GM19467 (cell line): ENCODE measurements around the gene CFAP107.
"Not testable (repeated sequence)": the region's sequence is repeated elsewhere in the genome, so short reads cannot be mapped to it uniquely, and the experiment has no call there.

Source experiments
- ATAC-seq: cut with Tn5 transposase; IDR thresholded peaks from one replicate; pipeline ENCODE4 v1.9.1; 2021; ENCODE audit warnings: mild to moderate bottlenecking, moderate library complexity; ENCODE audit not compliant: unreplicated experiment

CFAP107 gene, protein sequence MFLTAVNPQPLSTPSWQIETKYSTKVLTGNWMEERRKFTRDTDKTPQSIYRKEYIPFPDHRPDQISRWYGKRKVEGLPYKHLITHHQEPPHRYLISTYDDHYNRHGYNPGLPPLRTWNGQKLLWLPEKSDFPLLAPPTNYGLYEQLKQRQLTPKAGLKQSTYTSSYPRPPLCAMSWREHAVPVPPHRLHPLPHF

DNA sequence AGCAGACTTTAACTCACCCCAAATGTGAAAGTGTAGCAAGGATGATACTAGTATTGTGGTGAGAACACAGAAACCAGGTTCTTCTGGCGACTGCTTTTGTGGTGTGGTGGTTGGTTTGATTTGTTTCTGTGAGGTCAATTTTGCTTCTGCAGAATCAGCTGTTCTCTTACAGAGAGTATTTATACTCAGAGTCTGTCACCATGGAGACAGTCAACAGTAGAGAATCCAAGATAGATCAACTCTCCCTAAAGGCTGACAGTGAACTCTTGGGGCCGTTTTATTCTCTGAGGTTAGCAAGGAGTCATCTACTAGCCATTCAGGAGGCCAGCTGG is at the start of gene CFAP107:
CFAP107 (plus strand) TSS at position 209 of the 332 bp plus-strand sequence. CDS start 231 bp downstream, outside the sequence.
- ATAC-seq, result no peak

DNA sequence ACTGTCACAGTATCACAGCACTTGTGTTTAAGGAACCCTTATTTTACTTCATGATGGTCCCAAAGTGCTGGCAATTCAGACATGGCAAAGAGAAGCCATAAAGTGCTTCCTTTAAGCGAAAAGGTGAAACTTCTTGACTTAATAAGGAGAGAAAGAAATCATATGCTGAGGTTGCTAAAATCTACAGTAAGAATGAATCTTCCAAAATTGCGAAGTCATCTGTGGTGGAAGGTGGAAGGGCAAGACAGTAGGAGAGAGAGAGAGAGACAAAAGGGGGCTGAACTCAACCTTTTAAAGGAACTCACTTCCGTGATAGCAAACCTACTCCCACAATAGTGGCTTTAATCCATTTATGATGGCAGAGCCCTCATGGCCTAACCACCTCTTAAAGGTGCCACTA is 49.3 kb upstream of the CFAP107 start:
- no peak for ATAC-seq

DNA sequence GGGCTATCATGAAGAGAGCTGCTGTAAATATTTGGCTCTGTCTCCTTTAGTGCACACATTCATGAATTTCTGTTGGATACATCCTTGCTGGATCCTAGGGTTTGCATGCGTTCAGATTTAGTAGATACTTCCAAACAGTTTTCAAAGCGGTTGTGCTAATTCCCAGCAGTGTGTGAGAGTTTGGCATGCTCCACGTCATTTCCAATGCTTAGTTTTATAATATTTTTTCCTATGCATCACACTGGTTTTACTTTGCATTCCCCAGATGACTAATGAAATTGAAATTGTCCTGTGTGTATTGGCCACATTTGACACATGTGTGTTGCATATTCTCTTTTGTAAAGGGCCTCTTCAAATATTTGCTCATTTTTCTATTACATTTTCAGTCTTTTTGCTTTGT is 48.6 kb upstream of the CFAP107 start:
- ATAC-seq, result no peak

DNA sequence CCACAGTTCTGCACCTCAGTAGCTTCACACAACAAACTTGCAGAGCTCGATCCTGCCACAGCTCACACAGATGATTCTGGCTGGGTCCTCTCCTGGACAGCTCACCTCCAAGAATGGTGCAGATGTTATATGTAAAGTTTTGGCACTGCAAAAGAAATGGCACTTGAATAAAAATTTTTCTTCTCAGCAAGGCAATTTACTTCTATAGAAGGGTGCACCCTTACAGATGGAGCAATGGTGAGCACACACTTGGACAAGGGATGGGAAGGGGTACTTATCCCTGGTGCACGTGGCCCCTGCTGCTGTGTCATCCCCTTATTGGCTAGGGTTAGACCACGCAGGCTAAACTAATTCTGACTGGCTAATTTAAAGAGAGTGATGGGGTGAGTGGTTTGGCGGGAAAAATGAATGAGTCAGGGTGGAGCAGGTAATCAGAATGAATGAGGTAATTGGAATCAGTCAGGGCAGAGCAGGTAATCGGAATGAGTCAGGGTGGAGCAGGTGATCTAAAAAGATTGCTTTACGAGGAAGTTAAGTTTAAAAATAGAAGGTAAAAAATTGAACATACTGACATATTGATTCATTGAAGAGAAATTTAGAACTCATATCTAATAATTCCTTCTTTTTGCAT is 42.1 kb upstream of the CFAP107 start:
- no peak for ATAC-seq

DNA sequence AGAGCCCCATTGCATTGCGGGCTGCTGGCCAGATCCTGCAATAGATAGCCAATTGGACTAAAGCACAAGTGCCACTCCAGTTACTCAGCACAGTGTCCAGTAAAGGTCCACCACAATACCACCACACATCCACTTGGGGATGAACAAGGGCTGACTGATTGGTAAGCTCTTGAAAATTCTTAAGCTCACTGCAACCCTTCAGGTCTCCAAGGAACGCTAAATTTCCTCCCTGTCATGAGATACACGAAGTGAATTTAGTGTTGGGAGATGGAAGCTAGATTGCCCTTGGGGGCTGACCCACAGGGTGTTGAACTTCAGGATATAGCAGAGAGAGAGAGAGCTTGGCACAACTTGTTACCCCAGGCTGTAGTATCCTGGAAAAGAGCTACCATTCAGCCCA is 39.9 kb upstream of the CFAP107 start:
- ATAC-seq, result no peak

DNA sequence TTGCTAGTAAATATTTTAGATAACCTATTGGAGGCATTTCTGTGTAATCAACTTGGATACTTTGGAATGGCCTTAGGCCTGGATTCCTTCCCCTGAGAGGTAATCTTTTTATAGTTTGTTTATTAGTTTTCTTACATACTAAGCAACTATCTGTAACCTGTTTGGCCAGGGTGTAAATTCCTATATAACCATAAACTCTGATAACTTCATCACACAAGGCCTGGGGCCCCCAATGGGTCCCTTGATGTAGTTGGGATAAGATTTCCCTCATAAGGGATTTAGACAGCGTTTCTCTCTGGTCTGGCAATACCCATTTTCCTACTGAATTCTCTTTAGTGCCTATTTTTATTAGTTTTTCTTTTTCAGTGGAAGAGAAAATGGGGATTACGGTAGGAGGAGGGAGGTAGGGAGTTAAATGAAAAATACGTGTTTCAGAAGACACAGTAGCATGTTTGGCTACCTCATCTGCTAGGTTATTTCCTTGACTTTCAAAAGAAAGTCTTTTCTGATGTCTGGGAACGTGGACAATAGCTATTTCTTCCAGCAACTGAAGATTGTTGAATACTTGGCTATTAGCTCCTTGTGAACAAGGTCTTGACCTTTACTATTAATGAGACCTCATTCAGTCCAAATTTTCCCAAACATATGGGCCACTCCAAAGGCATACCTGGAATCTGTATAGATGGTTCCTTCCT is 37.5 kb upstream of the CFAP107 start:
- ATAC-seq, result no peak

DNA sequence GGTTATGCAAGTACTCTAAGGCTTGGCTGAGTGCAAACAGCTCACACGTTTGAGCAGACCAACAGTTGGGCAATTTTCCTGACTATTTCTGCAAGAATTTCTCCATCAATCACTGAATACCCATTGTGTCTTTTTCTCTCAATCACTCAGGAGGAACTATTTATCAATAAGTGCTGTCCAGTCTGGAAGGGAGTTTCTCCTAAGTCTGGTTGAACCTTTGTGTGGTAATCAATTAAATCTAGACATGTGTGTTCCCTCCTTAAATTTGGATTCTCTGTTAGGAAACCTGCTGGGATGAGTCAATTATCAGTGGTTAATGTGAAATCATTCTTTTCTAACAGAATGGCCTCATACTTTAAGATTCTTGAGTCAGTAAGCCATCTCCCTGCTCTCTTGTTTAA is 36.9 kb upstream of the CFAP107 start:
- ATAC-seq, result no peak

DNA sequence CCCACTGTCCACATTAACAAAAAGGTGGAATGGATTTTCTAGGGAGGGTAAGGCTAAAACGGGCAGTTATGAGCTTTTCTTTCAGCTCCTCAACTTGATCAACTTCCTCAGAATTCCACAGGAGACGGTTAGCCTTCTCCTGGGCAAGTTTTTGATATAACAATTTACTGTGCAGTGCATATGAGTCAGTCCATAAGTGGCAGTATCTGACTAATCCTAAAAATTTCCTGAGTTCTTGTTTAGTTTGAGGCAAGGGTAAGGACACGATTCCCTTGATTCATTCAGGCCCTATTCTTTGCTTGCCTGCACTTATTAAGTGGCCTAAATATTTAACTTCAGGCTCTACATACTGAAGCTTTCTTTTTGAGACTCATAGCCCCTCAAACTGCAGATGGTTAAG is 36.3 kb upstream of the CFAP107 start:
- ATAC-seq, result no peak

DNA sequence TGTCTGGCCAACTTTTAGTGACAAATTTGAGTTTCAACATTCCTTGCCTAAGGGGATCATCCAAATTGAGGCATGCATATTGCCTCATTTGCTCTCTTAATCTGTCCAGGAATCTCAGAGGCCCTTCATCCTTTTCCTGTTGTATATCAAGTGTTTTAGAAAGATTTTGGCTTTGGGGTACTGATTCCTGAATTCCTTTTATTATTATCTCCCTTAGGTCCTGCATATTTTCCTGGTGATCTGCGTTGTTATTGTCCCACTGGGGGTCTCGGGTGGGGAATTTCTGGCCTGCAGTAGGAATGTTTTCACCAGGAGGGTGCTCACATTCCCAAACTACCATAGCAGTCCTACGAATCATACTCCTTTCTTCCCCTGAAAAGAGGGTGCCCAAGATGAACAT is 34.5 kb upstream of the CFAP107 start:
- no peak for ATAC-seq

DNA sequence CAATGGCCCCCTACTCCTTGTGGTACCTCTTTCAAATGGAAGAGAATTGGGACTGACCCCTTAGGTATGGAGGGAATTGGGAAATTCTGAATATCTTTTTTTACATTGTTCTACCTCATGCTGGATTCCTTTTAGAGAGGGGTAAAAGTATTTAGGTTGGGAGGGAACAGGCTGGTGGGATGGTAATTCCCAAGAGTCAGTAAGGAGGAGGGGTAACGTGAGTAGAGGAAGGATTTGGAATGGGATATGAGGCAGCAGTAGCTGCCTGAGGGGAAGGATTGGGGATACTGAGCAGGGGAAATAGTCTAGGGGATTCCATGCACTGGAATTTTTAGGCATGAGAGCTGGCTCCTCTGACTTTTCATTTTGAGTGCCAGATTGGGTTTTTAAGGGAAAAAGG is 33.9 kb upstream of the CFAP107 start:
- no peak for ATAC-seq

DNA sequence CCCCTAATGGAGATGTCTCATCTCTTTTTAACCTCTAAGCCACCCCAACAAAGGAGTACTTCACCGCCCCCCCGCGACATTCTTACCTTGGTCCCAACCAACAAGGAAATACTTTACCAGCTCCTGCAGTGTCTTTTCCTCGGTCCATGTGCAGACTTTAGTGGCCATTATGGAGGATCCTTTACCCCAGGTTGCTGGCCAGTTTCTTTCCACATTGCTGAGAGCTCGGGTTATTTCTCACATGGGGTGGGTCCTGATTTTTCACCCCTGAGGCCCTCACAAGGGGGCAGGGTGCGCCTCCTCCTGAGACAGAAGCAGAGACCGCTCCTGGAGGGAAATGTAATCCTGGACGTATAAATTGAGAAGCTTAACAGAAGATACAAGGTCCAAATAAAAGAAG is 33.1 kb upstream of the CFAP107 start:
- ATAC-seq, result no peak

DNA sequence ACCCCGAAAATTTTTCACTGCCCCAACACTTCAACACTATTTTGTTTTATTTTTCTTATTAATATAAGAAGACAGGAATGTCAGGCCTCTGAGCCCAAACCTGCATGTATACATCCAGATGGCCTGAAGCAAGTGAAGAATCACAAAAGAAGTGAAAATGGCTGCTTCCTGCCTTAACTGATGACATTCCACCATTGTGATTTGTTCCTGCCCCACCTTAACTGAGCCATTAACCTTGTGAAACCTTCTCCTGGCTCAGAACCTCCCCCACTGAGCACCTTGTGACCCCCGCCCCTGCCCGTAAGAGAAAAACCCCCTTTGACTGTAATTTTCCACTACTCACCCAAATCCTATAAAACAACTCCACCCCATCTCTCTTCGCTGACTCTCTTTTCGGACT is 32.3 kb upstream of the CFAP107 start:
- ATAC-seq, result not testable (repeated sequence)

DNA sequence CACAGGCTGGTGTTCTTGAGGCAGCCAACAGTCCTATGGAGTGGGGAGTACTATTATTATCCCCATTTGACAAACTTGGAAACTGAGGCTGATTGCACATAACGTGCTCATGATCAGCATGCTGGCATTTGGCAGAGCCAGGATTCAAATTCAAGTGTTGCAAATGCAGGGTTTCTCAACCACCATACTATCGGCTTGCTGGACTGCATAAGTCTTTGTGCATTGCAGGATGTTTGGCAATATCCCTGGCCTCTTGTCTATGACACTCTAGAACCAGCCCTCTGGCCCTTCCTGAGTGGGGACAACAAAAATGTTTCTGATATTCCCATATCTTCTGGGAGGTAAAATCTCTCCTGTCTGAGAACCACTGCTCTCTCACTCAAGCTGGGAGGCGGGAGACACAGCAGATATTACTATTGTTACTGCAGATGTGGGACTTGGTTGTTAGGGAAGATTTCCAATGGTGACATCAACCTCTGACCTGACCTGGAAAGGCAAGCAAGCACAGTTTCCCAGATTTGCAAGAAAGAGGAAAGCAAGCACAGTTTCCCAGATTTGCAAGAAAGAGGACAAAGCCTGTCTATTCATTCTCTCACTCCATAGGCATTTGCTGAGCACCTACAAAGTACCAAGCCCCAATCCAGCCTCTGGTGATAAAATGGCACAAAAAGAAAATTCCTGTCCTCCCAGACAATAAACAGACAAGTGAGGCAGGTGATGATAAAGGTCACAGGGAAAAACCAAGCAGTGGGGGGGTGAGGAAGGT is 31.1 kb upstream of the CFAP107 start:
- ATAC-seq, result no peak

DNA sequence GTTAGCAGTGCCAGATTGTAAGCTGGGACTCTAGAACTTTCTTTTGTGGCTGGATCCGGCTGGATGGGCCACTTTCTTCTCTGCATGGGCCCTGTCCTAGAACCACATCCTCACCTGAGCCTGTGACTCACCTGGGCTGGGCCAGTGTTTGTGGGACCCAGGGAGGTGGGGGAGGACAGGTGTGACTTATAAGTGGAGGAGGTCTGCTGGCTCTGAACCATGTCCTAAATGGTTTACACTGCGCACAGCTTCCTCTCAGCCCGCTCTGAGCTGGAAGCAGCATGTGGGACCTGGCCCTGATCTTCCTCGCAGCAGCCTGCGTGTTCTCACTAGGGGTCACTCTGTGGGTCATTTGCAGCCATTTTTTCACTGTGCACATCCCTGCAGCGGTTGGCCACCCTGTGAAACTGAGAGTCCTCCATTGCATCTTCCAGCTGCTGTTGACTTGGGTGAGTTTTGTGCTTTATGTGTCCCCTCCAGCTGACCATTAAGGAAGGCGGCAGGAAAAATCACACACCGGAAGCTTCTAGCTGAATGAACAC is 30.0 kb upstream of the CFAP107 start, which contains the start of gene AADACL3:
AADACL3 (plus strand) TSS at position 215 of the 542 bp plus-strand sequence; CDS start at position 282, 67 bp downstream.
- ATAC-seq, result no peak

DNA sequence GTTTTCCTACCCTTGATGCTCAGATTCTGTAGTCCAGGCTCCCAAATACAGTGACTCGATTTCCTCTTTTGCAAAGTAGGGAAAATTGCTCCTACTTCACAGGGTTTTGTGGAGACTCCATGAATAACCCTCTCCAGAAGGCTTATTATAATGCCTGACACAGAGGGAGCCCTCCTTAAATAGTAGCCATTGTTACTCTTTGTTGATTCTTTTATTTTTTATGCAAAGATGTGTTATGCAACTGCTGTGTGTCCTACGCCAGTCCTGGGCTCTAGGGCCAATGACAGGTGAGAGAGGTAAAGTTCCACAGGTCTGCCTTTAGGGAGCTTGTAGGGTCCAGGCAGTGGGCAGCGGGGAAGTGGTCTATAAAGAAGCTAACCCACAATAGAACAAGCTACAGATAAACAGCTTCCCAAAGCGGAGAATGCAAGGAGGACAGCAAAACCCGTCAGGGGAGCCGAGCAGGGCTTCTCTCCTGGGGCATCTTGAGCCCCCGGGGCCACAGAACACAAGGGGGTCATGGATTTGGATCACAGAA is 28.6 kb upstream of the CFAP107 start:
- ATAC-seq, result no peak

DNA sequence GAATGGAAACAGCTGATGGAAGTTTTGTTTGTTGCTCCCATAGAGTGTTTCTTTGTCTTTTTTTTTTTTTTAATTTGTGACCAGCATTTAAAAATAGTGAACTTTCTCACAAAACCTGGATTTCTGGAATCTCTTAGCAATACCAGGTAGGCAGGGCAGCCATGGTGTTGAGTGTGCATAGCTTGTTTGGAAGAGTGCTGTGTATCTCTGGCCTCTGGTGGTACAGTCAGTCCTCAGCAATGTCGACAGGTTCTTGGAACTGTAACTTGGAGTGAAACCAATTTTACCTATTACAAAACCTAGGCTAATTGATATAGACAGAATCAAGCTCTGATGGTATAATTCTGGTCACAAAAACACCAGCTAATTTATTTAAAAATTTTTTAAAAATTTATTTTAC is 23.4 kb upstream of the CFAP107 start:
- ATAC-seq, result no peak

DNA sequence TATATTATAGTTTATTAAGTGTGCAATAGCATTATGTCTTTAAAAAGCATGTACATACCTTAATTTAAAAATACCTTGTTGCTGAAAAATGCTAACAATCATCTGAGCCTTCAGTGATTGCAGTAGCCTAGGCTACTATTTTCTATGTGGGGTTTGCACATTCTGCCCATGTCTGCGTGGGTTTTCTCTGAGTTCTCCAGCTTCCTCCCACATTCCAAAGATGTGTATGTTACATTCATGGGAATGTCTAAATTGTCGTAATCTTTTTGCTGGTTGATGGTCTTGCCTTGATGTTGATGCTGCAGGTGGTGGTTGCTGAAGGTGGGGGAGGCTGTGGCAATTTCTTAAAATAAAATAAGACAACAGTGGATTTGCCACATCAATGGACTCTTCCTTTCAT is 17.6 kb upstream of the CFAP107 start:
- no peak for ATAC-seq

DNA sequence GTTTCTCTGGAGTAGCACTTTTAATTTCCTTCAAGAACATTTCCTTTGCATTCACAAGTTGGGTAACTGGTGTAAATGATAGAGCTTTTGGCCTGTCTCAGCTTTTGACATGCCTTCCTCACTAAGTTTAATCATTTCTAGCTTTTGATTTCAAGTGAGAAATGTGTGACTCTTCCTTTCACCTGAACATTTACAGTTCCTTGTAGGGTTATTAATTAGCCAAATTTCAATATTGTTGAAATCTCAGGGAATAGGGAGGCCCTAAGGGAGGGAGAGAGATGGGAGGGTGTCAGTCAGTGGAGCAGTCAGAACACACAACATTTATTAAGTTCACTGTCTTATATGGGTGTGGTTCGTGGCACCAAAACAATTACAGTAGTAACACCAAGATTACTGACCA is 15.8 kb upstream of the CFAP107 start:
- ATAC-seq, result no peak

DNA sequence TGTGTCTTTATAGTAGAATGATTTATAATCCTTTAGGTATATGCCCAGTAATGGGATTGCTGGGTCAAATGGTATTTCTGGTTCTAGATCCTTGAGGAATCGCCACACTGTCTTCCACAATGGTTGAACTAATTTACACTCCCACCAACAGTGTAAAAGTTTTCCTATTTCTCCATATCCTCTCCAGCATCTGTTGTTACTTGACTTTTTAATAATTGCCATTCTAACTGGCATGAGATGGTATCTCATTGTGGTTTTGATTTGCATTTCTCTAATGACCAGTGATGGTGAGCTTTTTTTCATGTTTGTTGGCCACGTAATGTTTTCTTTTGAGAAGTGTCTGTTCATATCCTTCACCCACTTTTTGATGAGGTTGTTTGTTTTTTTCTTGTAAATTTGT is 14.9 kb upstream of the CFAP107 start:
- not testable (repeated sequence) for ATAC-seq

DNA sequence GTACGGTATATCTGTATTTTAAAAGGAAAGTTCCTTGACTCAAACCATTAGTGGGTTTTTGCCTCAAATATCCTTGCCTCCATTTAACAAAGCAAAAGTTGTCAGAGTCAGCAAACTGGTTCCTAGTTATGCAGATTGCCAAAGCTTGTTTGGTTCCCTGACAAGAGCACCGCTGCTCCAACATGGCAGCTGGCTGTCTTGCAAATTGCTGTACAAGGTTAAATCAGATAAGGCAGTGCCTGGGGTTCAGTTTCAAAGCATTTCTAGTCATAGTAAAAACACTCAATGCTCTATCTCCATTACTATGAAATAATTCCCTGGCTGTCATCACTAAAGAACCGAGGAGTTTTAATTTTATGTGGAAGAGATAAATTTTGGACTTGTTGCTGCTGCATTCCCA is 11.3 kb upstream of the CFAP107 start:
- no peak for ATAC-seq

DNA sequence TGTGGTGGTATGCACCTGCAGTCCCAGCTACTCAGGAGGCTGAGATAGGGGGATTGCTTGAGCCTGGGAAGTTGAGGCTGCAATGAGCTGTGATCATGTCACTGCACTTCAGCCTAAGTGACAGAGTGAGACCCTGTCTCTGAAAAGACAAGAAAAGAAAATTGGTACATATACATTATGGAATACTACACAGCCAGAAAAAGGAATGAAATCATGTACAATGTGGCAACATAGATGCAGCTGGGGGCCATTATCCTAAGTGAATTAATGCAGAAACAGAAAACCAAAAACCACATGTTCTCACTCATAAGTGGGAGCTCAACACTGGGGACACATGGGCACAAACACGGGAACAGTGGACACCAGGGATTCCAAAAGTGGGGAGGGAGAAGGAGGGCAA is 7.1 kb upstream of the CFAP107 start:
- no peak for ATAC-seq
